ENCODE measurements around the gene GPX2. TPM values are rescaled to one million over a fixed set of nuclear protein-coding genes. Genes with fewer than 3 reads are reported as not detected.
A peak's percentile ranks its signal among the peaks of the same experiment; 100 is the strongest.

Gene GPX2
- total and polyA plus RNA-seq, 10 of the 15 experiments (the other 5 are each of a cell fraction or from before 2014, with no cell fraction given) = not detected

- no peak for ATAC-seq
- ChIA-PET CTCF (no interaction called here), POLR2A (no interaction called here), RAD21 (ENCODE audit: unreplicated experiment) (no interaction called here), SMC1A (ENCODE audit: uncharacterized antibody, unreplicated experiment) (interaction anchor here (2.1 kb wide), 1 partner anchor 11 kb away, joined by 6 read pairs; no protein-coding TSS in a partner anchor)
- Histone ChIP-seq H3K4me1 (ENCODE audit: control insufficient read depth, insufficient read depth, low read length) (no peaks in the 10 kb centered on the region), H3K27ac (ENCODE audit: control insufficient read depth, insufficient read depth) (no peak overlapping the region), H3K27me3 (replicated peaks in 1 of 2; ENCODE audit: control insufficient read depth in 2 of 2, insufficient read depth in 2 of 2, low read length in 1 of 2) (peaks cover 2 to 7% of the 10 kb centered on the region in 2 experiments), H3K9ac (ENCODE audit: control insufficient read depth, insufficient read depth, low read length) (no peak overlapping the region), H3K9me3 (replicated peaks; ENCODE audit: control insufficient read depth, insufficient read depth, low read length) (no peaks in the 10 kb centered on the region), H3K79me2 (ENCODE audit: control insufficient read depth, insufficient read depth, low read length) (no peaks in the 10 kb centered on the region), H2AFZ (ENCODE audit: control insufficient read depth, low read depth, low read length) (no peak overlapping the region; the same call in 1 of the 2 replicates), H4K20me1 (ENCODE audit: control insufficient read depth, insufficient read depth) (no peaks in the 10 kb centered on the region), H3K4me3 (peak overlapping the region; percentile 69; the same call in 1 of the 2 replicates), H3K36me3 (ENCODE audit: control insufficient read depth in 2 of 2, insufficient read depth in 2 of 2, low read length in 1 of 2) (no peaks in the 10 kb centered on the region), H3K4me2 (ENCODE audit: control insufficient read depth, insufficient read depth) (peak overlapping the region; percentile 91)
- no TSS peak for BruUV-seq (replicated peaks)
- in situ Hi-C loops (cut with MboI) = no loop called here
- DNase-seq (ENCODE audit: low read depth, low spot score) = no peak
- no peak for FAIRE-seq
- WGBS (ENCODE audit: insufficient coverage, insufficient replicate concordance, low lambda C conversion rate, missing lambda C conversion rate) = 19% methylated on average over 18 of the region's 31 CpGs
- intact Hi-C loops (cut with micrococcal nuclease; ENCODE audit: unreplicated experiment) = no loop called here
- TF ChIP-seq, protein P1, sequence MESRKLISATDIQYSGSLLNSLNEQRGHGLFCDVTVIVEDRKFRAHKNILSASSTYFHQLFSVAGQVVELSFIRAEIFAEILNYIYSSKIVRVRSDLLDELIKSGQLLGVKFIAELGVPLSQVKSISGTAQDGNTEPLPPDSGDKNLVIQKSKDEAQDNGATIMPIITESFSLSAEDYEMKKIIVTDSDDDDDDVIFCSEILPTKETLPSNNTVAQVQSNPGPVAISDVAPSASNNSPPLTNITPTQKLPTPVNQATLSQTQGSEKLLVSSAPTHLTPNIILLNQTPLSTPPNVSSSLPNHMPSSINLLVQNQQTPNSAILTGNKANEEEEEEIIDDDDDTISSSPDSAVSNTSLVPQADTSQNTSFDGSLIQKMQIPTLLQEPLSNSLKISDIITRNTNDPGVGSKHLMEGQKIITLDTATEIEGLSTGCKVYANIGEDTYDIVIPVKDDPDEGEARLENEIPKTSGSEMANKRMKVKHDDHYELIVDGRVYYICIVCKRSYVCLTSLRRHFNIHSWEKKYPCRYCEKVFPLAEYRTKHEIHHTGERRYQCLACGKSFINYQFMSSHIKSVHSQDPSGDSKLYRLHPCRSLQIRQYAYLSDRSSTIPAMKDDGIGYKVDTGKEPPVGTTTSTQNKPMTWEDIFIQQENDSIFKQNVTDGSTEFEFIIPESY (IDR thresholded peaks at IDR 0.05) = no peak
- TF ChIP-seq HSF1 (IDR thresholded peaks at IDR 0.05; ENCODE audit: low read depth, low read length) (no peak), REST (IDR thresholded peaks at IDR 0.05; ENCODE audit: low read depth, low read length) (no peak), SMAD5 (IDR thresholded peaks at IDR 0.05; ENCODE audit: low read depth) (no peak), SIX5 (IDR thresholded peaks at IDR 0.05; ENCODE audit: low read depth, low read length, severe bottlenecking) (no peak), ESRRA (IDR thresholded peaks at IDR 0.05; ENCODE audit: low read length) (no peak), MTA3 (IDR thresholded peaks at IDR 0.05; ENCODE audit: borderline replicate concordance, low read length) (no peak), RBBP5 (conservative IDR thresholded peaks at IDR 0.05) (no peak), NFYB (IDR thresholded peaks at IDR 0.05; ENCODE audit: insufficient read depth, low read depth, low read length) (no peak), CHD4 (IDR thresholded peaks at IDR 0.05) (no peak), BCLAF1 (IDR thresholded peaks at IDR 0.05) (no peak), TCF7 (IDR thresholded peaks at IDR 0.05; ENCODE audit: borderline replicate concordance) (no peak)
Observed at GRCh38 chr14:64971491-64971942, 29.0 kb upstream of the GPX2 start.

Measured in GM12878 (cell line).